ENCODE measurements around the gene RBM19.

The RBM19 gene

DNA sequence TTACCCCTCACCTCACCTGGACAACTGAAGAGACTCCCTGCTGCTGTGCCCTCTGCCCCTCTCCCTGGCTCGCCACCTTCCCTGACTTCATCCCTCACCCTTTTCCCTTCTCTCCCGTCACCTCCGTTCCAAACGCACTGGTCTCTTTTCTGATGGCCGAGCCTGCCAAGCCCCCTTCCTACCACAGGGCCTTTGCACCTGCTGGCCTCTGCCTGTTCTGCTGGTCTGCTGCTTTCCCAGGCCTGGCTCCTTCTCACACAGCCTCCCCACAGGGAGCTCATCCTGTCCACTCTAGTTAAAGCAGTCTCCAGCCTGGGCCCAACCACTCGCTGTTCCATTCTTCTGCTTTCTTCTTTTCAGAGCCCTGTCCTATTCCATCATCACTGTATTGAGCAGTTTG is 34.6 kb downstream of the RBM19 start:
- no peak for DNase-seq (ENCODE audit: low read depth, low spot score)

DNA sequence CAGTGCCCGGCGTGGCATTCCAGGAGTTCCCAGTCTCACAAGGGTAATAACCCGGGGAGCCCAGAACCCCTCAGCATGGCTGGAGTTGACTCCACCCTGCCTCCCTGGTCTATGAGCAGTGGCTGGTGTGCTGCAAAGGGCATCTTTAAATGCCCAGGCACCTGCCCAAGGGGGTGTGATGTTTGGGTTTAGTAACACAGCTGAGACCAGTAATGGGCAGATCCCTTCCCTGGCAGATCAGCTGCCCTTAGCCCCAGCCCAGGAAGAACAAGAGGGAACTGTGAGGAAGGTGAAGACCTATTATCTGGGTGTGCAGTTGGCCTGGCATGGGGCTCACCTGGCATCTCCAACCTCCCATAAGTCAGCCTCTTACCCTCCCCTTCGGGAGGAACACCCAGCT is 35.9 kb downstream of the RBM19 start:
- DNase-seq (ENCODE audit: low read depth, low spot score) = no peak

DNA sequence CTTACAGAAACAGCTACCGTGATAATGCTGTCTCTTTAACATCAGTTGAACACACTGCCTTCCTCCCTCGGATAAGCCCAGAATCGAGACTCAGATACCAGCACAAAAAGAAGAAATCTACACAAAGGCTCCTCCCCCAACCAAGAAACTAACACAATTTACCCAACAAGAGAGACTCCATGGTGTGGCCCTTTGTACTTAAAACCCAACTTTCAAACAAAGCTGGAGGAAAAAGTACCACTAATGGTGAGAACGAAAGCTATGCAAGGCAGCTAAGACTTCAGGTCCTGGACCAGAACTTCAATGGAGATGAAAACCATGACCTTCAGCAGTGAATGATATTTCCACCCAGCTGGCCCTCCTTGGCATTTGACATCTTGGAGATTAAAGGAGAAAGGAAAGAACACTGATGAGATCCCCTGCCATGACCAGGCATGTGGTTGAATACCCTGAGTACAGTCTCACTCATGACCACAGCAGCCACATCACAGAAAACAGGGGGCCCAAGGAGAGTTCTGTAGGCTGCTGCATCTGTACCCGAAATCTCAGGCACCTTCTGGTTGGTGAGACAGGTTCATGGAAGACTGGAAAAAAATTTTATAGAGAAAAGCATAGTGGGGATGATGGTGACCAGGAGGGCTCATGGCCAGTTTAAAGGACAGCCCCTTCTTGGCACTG is 36.7 kb downstream of the RBM19 start:
- DNase-seq (ENCODE audit: low read depth, low spot score) = no peak

DNA sequence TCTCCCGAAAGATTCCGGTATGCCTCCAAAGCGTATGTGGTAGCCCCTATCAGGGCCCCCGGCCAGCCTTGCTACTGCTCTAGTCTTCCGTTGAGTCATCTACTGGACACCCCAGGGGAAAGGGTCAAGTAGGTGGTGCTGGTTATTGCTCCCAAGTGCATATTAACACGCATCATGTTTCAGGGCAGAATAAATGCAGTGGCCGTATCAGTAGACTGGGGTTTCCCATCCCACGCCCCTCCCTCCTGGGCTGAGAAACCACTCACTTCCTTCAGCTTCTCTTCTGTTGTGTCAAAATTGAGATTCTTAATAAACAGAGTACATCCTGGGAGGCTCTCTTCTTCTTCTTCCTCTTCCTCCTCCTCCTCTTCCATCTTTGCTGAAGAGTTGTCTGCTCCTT is 39.3 kb downstream of the RBM19 start:
- DNase-seq (ENCODE audit: low read depth, low spot score) = no peak

GRCh38 chr12:113924341-113924740 is 41.8 kb downstream of the RBM19 start:
- DNase-seq (ENCODE audit: low read depth, low spot score) = no peak

DNA sequence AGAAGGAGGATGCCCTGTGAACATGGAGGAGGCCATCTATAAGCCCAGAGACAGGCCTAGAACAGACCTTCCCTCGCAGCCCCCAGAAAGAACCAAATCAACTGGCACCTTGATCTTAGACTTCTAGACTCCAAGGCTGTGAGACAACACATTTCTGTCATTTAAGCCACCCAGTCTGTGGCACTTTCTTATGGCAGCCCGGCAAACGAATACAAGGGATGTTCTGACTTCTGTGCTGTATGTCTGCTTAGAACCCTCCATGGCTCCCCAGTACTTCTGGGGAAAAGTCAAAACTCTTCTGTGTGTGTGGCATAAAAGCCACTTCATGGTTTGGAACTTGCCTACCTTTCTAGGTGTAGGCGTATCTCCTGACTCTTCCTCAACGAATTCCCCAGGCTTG is 42.9 kb downstream of the RBM19 start:
- no peak for DNase-seq (ENCODE audit: low read depth, low spot score)

DNA sequence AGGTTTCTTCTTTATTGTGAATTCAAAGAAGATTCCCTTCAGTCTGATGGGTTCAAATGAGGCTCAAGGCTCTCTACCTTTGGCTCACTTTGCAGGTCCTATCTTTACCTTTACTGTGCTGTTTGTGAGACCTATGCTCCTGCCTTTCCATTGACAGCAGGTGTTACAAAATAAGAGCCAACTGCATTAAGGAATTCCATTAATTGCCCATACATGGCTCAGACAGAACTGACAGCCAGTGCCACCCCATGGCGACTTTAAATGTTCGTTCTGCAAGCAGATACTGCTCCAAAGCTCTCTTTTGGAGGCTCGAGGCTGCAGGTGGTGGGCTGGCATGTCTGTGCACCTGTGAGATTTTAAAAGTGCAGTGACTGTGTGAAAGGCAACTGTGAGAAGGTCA is 44.7 kb downstream of the RBM19 start:
- DNase-seq (ENCODE audit: low read depth, low spot score) = no peak

DNA sequence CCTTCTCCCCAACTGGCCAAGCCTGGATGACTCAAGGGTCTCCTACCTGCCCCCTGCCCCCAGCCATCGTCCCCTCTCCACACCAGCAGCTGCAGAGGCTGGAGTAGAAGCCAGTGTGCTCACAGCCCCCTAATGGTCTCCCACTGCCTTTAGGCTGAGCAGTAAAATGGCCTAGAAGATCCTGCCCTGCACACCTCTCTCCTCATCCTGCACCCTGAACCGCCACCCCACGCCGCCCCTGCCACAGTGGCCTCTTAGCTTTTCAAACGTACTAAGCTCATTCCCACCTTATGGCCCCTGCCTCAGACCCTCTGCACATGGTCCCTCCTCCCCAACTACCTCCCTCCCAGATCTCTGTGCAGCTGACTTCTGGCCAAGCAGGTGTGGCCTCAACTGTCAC is 46.3 kb downstream of the RBM19 start:
- DNase-seq (ENCODE audit: low read depth, low spot score) = no peak

DNA sequence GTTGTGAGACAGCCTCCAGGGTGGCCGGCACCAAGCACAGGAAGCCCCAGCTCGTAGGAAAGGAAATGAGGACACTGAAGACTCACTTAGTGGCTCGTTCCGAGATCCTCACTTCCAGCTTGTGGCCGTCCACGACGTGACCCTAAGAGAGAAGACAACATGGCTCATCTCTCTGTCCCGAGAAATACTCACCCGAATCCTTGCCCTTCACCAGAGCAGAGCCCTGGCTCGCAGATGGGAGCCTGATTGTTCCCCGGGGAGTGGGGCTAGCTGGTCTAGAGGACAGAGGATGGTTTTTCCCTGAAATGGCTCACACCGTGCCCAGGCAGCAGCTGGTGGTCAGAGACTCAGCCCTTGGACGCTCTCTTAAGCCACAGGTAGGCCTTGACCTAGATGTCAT is 47.8 kb downstream of the RBM19 start:
- no peak for DNase-seq (ENCODE audit: low read depth, low spot score)

- no peak for DNase-seq (ENCODE audit: low read depth, low spot score)
Observed at GRCh38 chr12:113917393-113917792, 48.7 kb downstream of the RBM19 start.

GRCh38 chr12:113914806-113915205 is 51.3 kb downstream of the RBM19 start:
- DNase-seq (ENCODE audit: low read depth, low spot score) = no peak

DNA sequence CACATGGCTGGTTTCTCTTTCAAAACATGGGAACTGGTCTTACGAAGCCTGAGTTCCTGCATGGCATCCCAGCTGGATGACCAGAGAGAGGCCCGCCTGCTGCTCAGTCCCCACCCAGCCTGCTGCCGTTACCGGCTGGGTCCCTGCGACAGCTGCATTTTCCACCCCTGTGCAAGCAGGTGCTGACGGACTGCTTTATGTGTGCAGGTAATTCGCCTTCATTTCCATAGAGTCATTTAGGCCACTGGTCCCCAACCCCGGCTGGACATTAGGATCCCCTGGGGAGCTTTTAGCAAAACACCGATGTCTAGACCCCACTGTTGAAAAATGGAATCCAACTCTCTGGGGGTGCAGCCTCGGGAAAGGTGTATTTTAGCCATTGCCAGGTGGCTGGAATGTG is 51.9 kb downstream of the RBM19 start:
- no peak for DNase-seq (ENCODE audit: low read depth, low spot score)

GRCh38 chr12:113912760-113913329 is 53.3 kb downstream of the RBM19 start:
- peak; percentile 88 for DNase-seq (ENCODE audit: low read depth, low spot score)

GRCh38 chr12:113911971-113912759 is 54.0 kb downstream of the RBM19 start:
- no peak for DNase-seq (ENCODE audit: low read depth, low spot score)

DNA sequence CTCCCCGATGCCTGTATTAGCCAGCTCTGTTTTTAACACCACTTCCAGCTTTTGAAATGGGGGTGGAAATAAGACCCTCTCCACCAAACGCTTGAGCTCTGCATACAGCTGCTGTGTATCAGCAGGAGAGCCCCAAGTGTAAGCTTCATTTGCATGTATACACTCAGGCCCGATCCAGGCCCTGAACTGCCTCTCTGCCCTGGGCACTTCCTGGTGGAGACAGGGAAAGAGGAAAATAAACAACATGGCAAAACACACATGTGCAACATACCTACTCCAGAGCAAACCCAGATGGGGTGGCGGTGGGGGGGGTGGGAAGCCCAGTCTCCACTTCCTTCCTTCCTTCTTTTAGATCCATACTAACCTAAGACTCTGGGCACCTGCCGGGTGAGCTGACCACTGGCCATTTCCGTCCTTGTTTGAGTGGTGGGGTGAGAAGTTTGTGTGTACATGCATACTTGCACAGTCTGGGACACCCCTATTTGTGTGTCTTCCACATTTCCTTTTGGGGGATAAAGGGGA is 55.3 kb downstream of the RBM19 start:
- DNase-seq (ENCODE audit: low read depth, low spot score) = no peak

GRCh38 chr12:113909776-113910420 is 56.2 kb downstream of the RBM19 start:
- DNase-seq (ENCODE audit: low read depth, low spot score) = no peak

DNA sequence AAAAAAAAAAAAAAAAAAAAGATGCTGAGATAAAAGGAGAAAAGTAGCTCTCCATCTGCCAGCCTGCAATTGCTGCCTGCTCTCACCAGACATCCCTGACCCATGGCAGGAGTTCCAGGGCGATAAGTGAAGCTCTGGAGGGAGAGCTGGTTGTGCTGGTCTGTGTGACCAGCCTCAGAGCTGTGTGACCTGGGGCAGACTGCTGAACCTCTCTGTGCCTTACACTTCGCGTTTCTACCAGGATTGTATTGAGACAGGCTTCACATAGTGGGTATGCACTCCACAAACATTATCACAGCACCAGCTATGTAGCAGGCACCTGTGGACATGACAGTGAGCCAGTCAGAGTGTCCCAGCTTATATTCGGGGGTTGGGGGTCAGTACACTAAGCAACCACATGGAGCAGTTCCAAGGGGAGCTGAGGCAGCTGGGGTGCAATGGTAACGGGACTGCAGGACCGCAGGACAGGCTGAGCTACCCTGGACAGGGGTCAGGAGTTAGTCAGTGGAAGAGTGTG is 57.5 kb downstream of the RBM19 start:
- no peak for DNase-seq (ENCODE audit: low read depth, low spot score)

DNA sequence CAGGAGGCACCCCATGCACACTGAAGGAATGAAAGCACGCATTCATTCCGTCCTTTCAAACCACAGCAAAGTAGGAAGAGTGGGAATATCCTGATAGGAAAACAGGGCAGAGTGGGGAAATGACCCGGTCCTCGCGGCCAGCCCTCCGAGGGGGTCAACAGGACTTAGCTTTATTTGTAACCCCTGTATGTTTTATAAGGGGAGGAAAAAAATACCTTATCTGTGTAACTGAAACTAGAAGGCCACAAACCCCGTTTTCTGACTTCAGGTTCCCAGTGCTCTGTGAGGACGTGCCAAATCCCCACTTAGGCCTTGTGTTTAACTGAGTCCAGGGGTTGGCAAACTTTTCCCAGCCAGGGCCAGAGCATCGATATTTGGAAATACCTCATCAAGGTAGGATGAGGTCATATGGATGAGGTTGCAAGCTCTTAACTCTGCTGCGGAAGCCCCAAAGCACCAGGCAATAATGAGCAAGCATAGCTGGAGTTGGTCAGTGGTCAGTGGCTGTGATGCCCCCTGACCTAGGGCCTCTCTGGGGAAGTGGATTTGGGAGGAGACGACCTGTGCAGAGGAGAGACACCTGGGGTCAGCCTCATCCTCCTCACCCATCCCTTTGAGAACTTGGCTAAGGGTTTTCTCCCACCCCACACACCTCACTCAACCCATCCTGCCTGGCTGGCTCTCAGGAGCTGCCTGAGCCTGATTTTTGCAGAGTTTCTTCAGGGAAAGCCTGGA is 58.5 kb downstream of the RBM19 start:
- no peak for DNase-seq (ENCODE audit: low read depth, low spot score)

- no peak for DNase-seq (ENCODE audit: low read depth, low spot score)
Observed at GRCh38 chr12:113906411-113907200, 59.5 kb downstream of the RBM19 start.

DNA sequence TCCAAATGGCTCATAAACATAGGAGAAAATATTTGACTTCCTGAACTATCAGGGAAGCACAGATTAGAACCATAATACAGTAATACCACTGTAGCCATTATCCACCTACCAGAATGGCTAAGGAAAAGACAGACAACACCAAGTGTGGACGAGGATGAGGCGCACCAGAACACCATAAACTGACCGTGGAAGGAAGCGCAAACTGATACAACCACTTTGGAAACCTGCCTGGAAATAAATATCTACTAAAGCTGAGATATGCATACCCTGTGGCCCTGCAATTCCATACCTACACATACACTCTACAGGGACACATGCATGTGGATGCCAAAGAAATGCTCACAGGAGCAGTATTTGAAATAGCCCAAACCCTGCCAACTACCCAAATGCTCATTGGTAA is 60.3 kb downstream of the RBM19 start:
- no peak for DNase-seq (ENCODE audit: low read depth, low spot score)
